GM19328 (cell line): ENCODE results near the gene GALNT7.
"Not testable (repeated sequence)": the region's sequence is repeated elsewhere in the genome, so short reads cannot be mapped to it uniquely, and the experiment has no call there.

Source experiments
- ATAC-seq: cut with Tn5 transposase; IDR thresholded peaks from one replicate; pipeline ENCODE4 v1.9.1; 2021; ENCODE audit warnings: mild to moderate bottlenecking, moderate library complexity; ENCODE audit not compliant: unreplicated experiment

GALNT7 gene

DNA sequence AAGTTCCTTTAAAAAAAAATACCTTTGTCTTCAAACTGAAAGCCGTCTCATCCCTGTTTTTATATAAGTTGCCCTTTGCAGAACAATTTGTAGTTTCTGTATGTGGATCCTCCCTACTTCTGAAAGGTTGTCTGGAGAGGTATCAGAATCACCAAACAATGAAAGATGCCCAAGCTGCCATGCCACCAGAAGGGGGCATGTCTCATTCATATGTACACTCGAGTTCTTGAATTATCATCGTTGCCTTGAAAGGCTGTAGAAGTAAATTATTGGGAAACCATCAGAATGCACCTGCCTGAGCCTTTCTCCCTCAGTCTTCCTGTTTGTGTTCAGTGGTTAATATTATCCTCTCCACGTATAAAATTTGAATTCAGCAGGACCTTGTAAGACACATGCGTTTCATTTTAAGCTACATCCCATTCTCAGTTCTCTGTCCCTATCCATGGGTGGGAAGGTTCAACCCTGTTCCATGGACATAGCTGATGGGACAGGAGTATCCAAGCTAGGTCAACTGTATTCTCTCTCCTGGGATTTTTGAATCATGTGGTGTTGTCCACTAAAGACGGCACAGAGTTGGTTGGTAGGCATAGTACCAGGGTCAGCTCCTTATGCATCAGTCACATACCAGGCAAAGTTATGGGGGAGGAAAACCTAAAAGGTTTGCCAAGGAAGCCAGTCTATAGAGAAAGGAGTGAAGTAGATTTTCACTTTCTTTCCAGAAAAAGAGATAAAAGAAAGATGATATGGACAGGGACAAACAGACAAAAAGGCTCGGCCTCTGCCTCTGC, 24.0 kb downstream of the GALNT7 start:
- no peak for ATAC-seq

DNA sequence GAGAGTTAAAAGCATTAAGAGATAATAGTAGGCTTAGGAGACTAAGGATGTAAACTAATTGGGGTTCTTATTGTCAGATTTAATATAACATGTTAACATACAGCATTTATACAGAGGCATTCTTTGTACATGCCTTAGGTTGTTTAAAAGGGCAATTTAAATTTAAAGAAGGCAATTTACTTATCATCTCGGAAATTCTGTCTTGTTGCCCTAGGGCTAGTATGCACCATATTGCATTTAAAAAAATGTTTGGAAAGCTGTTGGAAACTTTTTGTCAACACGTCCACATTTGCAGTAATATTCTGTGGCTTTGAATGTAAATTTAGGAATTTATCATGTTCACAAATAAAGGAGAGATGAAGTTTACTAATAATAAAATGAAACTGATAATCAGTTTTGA, 25.5 kb downstream of the GALNT7 start:
- ATAC-seq, result no peak

GRCh38 chr4:173195109-173195508, 26.5 kb downstream of the GALNT7 start:
- ATAC-seq, result no peak

- no peak for ATAC-seq
These were observed 30.9 kb downstream of the GALNT7 start for GRCh38 chr4:173199553-173199952.

GRCh38 chr4:173200103-173200884, 31.7 kb downstream of the GALNT7 start:
- no peak for ATAC-seq

DNA sequence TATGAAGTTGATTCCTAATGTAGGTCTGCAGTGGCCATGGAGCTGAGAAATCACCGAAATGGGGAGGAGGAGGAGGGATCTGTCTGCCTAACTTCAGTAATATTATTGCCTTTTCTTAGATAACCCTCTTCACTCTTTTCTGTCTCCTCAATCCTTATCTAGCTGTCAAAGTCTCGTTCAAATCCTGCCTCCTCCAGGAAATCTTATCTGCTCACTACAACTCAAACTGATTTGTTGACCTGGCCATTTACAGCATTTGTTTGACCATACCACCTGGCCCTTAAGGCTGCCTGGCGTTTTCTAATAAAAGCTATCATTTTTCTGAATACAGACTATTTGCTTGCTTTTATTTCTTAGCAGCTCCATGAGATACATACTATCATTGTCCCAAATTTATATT, 33.8 kb downstream of the GALNT7 start:
- no peak for ATAC-seq

DNA sequence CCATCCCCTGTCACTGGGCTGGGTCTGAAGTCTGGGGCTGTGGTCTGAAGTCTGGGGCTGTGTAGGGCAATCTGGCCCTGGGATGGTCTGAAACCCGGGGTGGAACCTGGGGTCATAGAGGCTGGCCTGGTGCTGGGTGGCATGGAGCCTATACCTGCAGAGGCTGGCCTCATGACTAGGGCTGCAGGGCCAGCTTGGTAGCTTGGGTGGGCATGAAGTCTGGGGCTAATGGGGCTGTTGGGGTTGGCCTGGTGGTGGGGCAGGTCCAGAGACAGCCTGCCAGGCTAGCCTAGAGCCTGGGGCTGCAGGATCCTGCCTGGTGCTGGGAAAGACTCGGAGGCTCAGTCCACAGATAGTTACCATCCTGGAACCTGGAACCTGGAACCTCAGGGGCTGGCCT, 37.0 kb downstream of the GALNT7 start:
- no peak for ATAC-seq

DNA sequence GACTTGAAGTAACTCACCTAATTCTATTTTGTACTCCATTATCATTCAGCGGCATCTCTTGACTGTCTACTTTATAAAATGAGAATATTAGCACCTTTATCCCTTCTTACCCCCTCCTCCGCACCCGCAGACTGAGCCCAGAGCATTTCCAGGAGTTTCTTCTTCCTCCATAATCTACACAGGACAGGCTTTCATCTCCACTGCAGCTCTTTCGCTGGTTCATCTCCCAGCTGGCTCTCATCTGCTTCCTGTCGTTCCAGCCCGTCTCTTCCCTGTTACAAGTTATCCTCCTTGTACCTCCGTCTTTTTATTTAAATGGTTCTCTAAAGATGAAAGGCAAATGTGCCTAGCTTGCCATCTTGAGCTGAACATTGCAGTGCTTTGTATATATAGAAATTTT, 39.8 kb downstream of the GALNT7 start:
- ATAC-seq, result no peak

DNA sequence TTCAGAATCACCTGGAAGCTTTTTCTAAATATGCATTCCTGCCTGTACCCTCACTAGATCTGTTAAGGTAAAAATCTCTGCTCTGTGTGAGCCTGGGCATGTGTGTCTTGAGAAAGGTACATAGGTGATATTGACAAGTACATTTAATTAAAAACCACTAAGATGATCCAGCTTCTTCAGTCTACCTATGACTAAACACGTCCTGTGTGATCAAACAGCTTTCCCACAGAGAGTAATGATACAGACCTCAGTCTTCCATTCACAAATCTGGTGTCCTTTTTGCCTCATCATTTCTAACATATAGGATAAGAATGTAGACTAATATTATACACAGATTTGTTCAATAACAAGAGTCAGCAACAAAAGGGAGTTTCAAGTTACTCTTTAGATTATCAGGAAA, 42.6 kb downstream of the GALNT7 start:
- no peak for ATAC-seq

DNA sequence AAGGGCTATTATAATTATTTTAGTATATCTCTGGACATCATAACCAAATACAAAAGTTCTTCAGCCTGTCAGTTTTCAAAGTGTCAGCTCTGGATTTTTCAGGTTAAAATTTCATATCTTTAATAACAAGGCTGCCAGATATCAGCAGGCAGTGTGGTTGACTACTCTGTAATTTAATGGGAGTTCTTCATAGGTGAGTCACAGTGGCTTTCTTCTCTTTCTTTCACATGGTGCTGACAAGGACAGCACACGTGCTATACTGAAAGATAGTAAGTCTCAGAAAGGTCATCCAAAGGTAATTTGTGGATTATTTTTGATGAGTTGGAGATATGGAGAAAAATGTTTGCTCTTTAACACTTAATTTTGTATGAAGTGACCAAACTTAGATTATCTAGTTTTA, 43.2 kb downstream of the GALNT7 start:
- no peak for ATAC-seq

- no peak for ATAC-seq
These were observed 43.8 kb downstream of the GALNT7 start for GRCh38 chr4:173212379-173212778.

GRCh38 chr4:173213296-173213695, 44.7 kb downstream of the GALNT7 start:
- no peak for ATAC-seq

GRCh38 chr4:173214231-173214630, 45.6 kb downstream of the GALNT7 start:
- ATAC-seq, result no peak

DNA sequence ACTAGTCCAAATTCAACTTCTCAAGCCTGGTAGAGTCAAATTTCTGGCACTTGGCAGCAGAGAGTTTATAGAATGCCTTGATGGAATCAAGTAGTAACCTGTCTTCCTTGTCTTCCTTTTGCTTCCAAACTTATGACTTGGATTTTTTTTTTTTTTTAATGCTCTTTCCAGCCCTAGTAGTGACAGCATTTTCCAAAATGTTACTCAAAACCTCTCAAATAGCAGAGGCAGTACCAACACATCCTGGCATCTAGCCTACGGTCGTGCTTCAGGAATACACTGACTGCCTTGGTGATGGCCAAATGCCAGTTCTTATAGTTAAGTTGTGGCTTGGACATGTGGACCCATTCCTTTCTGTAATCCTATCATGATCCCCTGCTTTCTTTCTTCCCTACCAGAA, 46.0 kb downstream of the GALNT7 start:
- ATAC-seq, result no peak

DNA sequence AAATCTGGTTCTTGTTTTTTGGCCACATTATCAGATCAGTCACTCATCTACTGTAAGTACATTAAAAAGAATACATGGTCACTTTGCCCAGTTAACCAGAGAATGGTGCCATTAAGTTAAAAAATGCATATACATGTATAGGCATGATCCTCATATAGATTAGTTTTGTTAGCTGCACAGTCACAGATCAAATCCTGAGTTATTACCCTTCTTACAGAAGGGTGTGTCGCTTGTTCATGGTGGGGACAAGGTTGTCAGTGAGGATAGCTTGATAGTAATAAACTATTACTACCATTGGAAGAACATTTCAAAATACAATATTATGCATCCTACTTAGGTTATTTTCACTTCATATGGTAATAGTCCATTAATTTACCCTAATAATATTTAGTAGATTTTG, 48.5 kb downstream of the GALNT7 start:
- ATAC-seq, result no peak

- no peak for ATAC-seq
These were observed 49.1 kb downstream of the GALNT7 start for GRCh38 chr4:173217727-173218126.

GRCh38 chr4:173218411-173219125, 50.0 kb downstream of the GALNT7 start:
- no peak for ATAC-seq

- not testable (repeated sequence) for ATAC-seq
These were observed 50.5 kb downstream of the GALNT7 start for GRCh38 chr4:173219126-173219437.

GRCh38 chr4:173223743-173224142, 55.1 kb downstream of the GALNT7 start:
- ATAC-seq, result no peak

GRCh38 chr4:173226401-173226888, 57.8 kb downstream of the GALNT7 start:
- no peak for ATAC-seq

DNA sequence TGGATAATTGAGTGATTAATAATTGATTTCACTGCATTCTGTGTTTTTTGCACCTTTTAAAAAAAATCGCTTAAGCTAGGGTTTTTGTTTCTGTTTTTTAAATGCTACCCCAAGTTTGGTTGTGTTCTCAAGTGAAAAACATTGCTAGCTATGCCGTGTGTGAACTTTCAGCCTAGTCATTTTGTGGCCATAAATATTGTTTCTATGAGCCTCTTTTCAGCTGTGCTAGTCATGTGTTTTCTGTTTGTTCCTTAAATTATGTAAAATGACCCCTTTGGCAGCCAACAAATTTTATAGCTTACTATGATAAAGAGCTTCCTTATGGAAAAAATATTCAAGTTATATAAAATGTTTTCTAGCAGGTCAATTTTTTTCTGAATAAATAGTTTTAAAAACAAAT, 59.1 kb downstream of the GALNT7 start:
- ATAC-seq, result no peak

DNA sequence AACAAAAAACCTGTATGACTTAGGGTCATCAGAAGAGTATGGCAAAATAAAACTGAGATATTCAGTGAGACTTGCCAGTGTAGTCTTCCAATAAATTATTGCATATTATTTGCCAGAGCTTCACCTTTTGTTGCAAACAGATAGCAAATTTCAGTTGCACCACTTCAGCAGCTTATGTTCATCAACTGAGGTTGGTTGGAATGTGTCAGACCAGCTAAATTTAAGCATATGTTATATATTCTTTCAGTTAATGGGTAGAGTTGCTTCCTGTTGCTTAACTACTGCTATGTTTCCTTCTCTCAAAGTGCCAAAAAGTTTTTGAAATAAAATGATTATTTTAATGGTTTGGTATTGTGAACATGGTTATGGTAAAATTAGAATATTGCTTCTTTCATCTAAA, 61.5 kb downstream of the GALNT7 start:
- no peak for ATAC-seq
